ENCODE results near the gene CRYBG1.

DNA sequence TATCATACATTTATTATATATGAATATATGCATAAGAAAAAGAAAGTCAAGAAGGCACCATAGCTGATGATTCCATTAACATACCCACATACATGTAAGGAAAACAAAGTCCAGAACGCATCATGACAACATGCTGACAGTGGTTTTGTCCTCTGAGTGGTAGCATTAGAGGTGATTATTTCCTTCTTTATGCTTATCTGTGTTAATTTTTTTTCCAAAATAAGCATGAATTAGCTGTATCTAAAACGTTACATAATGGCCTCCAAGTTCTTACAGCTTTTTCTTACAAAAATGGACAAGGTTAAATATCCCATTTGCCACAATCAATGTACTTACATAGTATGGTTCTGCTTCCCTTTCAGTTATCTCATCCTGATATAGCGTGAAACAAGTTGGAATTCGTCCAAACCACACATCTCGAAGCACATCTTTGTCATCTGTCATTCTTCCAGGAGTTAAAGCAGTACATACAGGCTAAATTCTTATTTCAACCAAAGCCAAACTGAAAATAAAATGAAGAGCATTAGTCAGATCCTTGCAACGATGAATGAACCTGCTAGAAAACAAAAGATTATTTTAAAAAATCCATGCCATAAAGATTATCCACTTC lies 44.6 kb upstream of the CRYBG1 start:
- no peak for TF ChIP-seq EZH2 (IDR thresholded peaks at IDR 0.05)
- no peak for TF ChIP-seq POLR2AphosphoS5 (IDR thresholded peaks at IDR 0.05; ENCODE audit: borderline replicate concordance, low read depth, low read length)

All from SK-N-MC (cell line).